ENCODE measurements around the gene FAM111B. TPM values are rescaled to one million over a fixed set of nuclear protein-coding genes. Genes with fewer than 3 reads are reported as not detected.

The FAM111B gene
- total and polyA plus RNA-seq, 2 of the 8 experiments (the other 6 are each of a cell fraction or from before 2014, with no cell fraction given): 4.8 to 38.1 TPM

GRCh38 chr11:59173080-59173963 lies 66.3 kb downstream of the FAM111B start (continued):
- TF ChIP-seq USF2 (IDR thresholded peaks at IDR 0.05; ENCODE audit: low read length): no peak
- no peak for TF ChIP-seq EP300 (IDR thresholded peaks at IDR 0.05; ENCODE audit: borderline replicate concordance in 1 of 2, low read depth in 2 of 2, low read length in 2 of 2)
- TF ChIP-seq CHD7 (IDR thresholded peaks at IDR 0.05; ENCODE audit: insufficient replicate concordance, low read length): no peak
- TF ChIP-seq JUND (IDR thresholded peaks at IDR 0.05; ENCODE audit: low read length): no peak
- TF ChIP-seq POU5F1 (IDR thresholded peaks at IDR 0.05; ENCODE audit: low read depth, low read length): no peak
- TF ChIP-seq POLR2AphosphoS5 (IDR thresholded peaks at IDR 0.05; ENCODE audit: low read depth, low read length): no peak
- TF ChIP-seq TAF1 (IDR thresholded peaks at IDR 0.05; ENCODE audit: low read depth, low read length): peak; percentile 50; the same call in 1 of the 2 replicates
- TF ChIP-seq EZH2 (IDR thresholded peaks at IDR 0.05; ENCODE audit: low read depth, low read length, severe bottlenecking): no peak
